Measurements from ENCODE around the gene NT5DC1.

The NT5DC1 gene

DNA sequence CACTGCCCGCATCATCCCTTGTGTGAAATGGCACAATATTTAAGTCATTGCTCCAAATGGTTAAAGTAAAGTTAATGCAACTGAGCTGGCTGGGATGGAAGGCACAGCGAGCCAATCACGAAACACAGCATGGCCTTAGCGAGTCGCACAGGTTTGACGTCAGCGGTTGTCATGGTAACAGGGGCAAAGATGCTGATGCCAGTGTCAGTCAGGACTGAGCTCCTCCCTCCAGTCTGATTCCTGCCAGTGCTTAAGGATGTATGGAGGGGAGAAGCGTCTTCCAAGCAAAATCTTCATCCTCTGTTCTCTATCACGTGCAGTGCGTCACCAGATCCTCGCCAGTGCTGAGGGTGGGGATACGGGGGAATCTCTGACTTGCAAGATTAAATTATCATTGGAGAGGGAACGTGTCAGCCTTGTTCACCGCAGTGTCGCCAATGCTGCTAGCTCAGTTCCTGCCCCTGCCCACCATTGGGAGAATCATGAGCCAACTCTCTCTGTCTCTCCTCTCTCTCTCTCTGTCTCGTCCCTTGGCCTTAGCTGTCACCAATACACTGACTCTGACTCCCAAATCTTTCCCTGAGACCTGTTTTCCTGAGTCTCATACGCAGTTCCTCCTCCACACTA lies 128.7 kb downstream of the NT5DC1 start:
- H3K4me3 ChIP-seq (ENCODE audit: low read length), result peak overlapping the region; percentile 60
- TF ChIP-seq CTCF (conservative IDR thresholded peaks at IDR 0.05; ENCODE audit: low read length), result no peak
- peak; percentile 94 for DNase-seq (ENCODE audit: low read depth)

- TF ChIP-seq CTCF (conservative IDR thresholded peaks at IDR 0.05; ENCODE audit: low read length), result no peak
- DNase-seq (ENCODE audit: low read depth), result no peak
- H3K4me3 ChIP-seq (ENCODE audit: low read length), result no peak overlapping the region
Observed at GRCh38 chr6:116234689-116235088, 134.0 kb downstream of the NT5DC1 start.

DNA sequence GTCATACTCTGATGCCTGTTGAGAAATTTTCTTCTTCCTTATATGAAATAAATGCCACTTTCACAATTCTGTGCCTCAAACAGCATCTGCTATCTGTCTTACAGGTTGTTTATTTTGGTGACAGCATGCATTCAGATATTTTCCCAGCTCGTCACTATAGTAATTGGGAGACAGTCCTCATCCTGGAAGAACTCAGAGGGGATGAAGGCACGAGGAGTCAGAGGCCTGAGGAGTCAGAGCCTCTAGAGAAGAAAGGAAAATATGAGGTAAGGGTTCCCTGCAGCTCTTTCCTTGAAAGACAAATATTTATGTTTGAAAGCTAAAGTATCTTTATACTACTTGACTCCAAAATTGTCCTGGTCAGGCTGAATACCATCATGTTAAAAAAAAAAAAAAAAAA lies 137.4 kb downstream of the NT5DC1 start:
- no peak overlapping the region for H3K4me3 ChIP-seq (ENCODE audit: low read length)
- no peak for TF ChIP-seq CTCF (conservative IDR thresholded peaks at IDR 0.05; ENCODE audit: low read length)
- no peak for DNase-seq (ENCODE audit: low read depth)

GRCh38 chr6:116239256-116239655 lies 138.6 kb downstream of the NT5DC1 start:
- H3K4me3 ChIP-seq (ENCODE audit: low read length), result no peak overlapping the region
- TF ChIP-seq CTCF (conservative IDR thresholded peaks at IDR 0.05; ENCODE audit: low read length), result no peak
- DNase-seq (ENCODE audit: low read depth), result no peak

GRCh38 chr6:116239856-116240255 lies 139.2 kb downstream of the NT5DC1 start:
- H3K4me3 ChIP-seq (ENCODE audit: low read length), result no peak overlapping the region
- TF ChIP-seq CTCF (conservative IDR thresholded peaks at IDR 0.05; ENCODE audit: low read length), result no peak
- DNase-seq (ENCODE audit: low read depth), result no peak

- no peak overlapping the region for H3K4me3 ChIP-seq (ENCODE audit: low read length)
- no peak for DNase-seq (ENCODE audit: low read depth)
- no peak for TF ChIP-seq CTCF (conservative IDR thresholded peaks at IDR 0.05; ENCODE audit: low read length)
Observed at GRCh38 chr6:116244284-116244683, 143.6 kb downstream of the NT5DC1 start.

- DNase-seq (ENCODE audit: low read depth), result peak; percentile 42
- no peak for TF ChIP-seq CTCF (conservative IDR thresholded peaks at IDR 0.05; ENCODE audit: low read length)
Observed at GRCh38 chr6:116246089-116246488, 145.4 kb downstream of the NT5DC1 start.

More at GRCh38 chr6:116246089-116246488, 145.4 kb downstream of the NT5DC1 start:
- H3K4me3 ChIP-seq (ENCODE audit: low read length), result no peak overlapping the region

Data from AG10803 (cell line).